PC-3 (cell line): ENCODE measurements around the gene CDK2AP2. TPM values are rescaled to one million over a fixed set of nuclear protein-coding genes. Genes with fewer than 3 reads are reported as not detected.

Source experiments
- ATAC-seq: fragments of 200-7000 bp; cut with Tn5 transposase; 2 replicates; pipeline ENCODE4 v1.9.1; 2020; ENCODE audit warnings: mild to moderate bottlenecking, moderate library complexity
- BruUV-seq: library from RNA; stranded (reverse); fragments of 400-500 nt; replicated peaks from 2 replicates; lab custom pipeline; 2021; lab: Mats Ljungman, UMichigan
- CTCF ChIA-PET: fragments of 300-600 bp; sonication (Branson Sonifier 250); formaldehyde crosslinking; loops from one replicate; lab custom pipeline; 2022; ENCODE audit warnings: antibody characterized with exemption; lab: Charles Lee
- POLR2A ChIA-PET: fragments of 300-600 bp; sonication (Branson Sonifier 250); formaldehyde crosslinking; loops from one replicate; lab custom pipeline; 2022; ENCODE audit warnings: antibody characterized with exemption; ENCODE audit not compliant: unreplicated experiment; lab: Charles Lee
- DNase-seq: peaks from one replicate; pipeline ENCODE4 v3.0.0-alpha.2; 2015
- H2AFZ ChIP-seq: fragments of 300-600 bp; sonication (generic); 2 replicates; pipeline ENCODE4 v1.6.0; 2016; ENCODE audit warnings: antibody characterized with exemption, low read length
- H3F3A ChIP-seq: fragments of 300-600 bp; sonication (generic); one replicate; pipeline ENCODE4 v1.6.0; 2017; ENCODE audit warnings: antibody characterized with exemption, low read length, control low read depth, mild to moderate bottlenecking; ENCODE audit not compliant: unreplicated experiment
- H3K27ac ChIP-seq: fragments of 300-600 bp; sonication (generic); 2 replicates; pipeline ENCODE4 v1.5.1; 2016; ENCODE audit warnings: mild to moderate bottlenecking, low read length
- H3K27me3 ChIP-seq: fragments of 300-600 bp; sonication (generic); 2 replicates; pipeline ENCODE4 v1.6.1; 2016; ENCODE audit warnings: low read length, mixed read lengths
- H3K36me3 ChIP-seq: fragments of 300-600 bp; sonication (generic); 2 replicates; pipeline ENCODE4 v1.6.1; 2016; ENCODE audit warnings: low read depth, mixed run types, low read length, mixed read lengths
- H3K4me1 ChIP-seq: fragments of 300-600 bp; sonication (generic); 2 replicates; pipeline ENCODE4 v1.5.1; 2016; ENCODE audit warnings: low read length; ENCODE audit not compliant: insufficient read depth
- H3K4me2 ChIP-seq: fragments of 300-600 bp; sonication (generic); 2 replicates; pipeline ENCODE4 v1.6.0; 2016; ENCODE audit warnings: low read length
- H3K4me3 ChIP-seq: fragments of 300-600 bp; sonication (generic); 2 replicates; pipeline ENCODE4 v1.5.1; 2016; ENCODE audit warnings: mild to moderate bottlenecking, low read length, mixed read lengths
- H3K79me2 ChIP-seq: fragments of 300-600 bp; sonication (generic); 2 replicates; pipeline ENCODE4 v1.6.1; 2017; ENCODE audit warnings: low read length, mixed read lengths
- H3K9ac ChIP-seq: fragments of 300-600 bp; sonication (generic); 2 replicates; pipeline ENCODE4 v1.6.0; 2016; ENCODE audit warnings: mild to moderate bottlenecking, low read length
- H3K9me2 ChIP-seq: fragments of 300-600 bp; sonication (generic); replicated peaks from 2 replicates; pipeline ENCODE4 v1.6.1; 2016; ENCODE audit warnings: mixed run types, low read length, mixed read lengths
- H3K9me3 ChIP-seq: fragments of 300-600 bp; sonication (generic); 2 replicates; pipeline ENCODE4 v1.6.1; 2016; ENCODE audit warnings: low read length, mixed read lengths
- H4K20me1 ChIP-seq: fragments of 300-600 bp; sonication (generic); 2 replicates; pipeline ENCODE4 v1.6.1; 2016; ENCODE audit warnings: low read length, mixed read lengths
- EZH2 ChIP-seq: fragments of 300-600 bp; sonication (generic); IDR thresholded peaks from one replicate; pipeline ENCODE4 v1.6.1; 2017; ENCODE audit warnings: antibody characterized with exemption, mild to moderate bottlenecking, low read length; ENCODE audit not compliant: unreplicated experiment
- EZH2phosphoT487 ChIP-seq: fragments of 300-600 bp; sonication (generic); IDR thresholded peaks from 2 replicates; pipeline ENCODE4 v1.6.1; 2018; ENCODE audit warnings: mild to moderate bottlenecking, antibody characterized with exemption, low read length, borderline replicate concordance
- intact Hi-C: fragments of 100-400 bp; cut with micrococcal nuclease; formaldehyde crosslinking; loops from 2 replicates; pipeline ENCODE4 v1.9.0; 2023
- total RNA-seq: library from RNA; depleted of rRNA; stranded (reverse); fragments of >200 nt; gene quantifications from 2 replicates; pipeline ENCODE4 v1.2.3, GENCODE V29; 2014
- TF ChIP-seq, protein P1 (sequence below): fragments of 300-600 bp; sonication (generic); conservative IDR thresholded peaks from 2 replicates; pipeline ENCODE4 v1.5.1; 2017; ENCODE audit warnings: antibody characterized with exemption, low read depth, mild to moderate bottlenecking, low read length

The CDK2AP2 gene
- total RNA-seq, 1 experiment from 2014 or later: 87.4 TPM

DNA sequence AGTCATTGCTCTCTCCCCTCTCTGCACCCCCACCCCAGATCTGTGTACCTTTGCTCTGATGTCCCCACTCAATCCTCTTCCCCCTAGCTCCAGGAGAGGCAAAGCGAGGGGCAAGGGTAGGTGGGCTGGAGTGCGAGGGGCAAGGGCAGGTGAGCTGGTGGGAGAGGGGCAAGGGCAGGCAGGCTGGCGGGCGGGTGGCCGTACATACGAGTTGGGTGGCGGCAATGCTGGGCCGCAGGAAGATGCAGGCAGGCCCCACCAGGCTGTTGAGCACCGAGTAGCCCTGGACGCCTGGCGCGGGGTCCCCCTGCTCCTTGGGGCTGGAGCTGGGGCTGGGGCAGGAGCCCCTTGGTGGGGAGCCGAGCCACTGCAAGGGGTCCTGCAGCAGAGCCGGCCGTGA lies 14.4 kb upstream of the CDK2AP2 start:
- H4K20me1 ChIP-seq: no peaks in the 10 kb centered on the region
- H3K36me3 ChIP-seq: no peaks in the 10 kb centered on the region
- no peak overlapping the region for H3K9ac ChIP-seq
- H3F3A ChIP-seq: no peaks in the 10 kb centered on the region
- POLR2A ChIA-PET: interaction anchor here (0.6 kb wide), 1 partner anchor 114 kb away, joined by 4 read pairs; no protein-coding TSS in a partner anchor
- no peaks in the 10 kb centered on the region for H3K27me3 ChIP-seq
- H3K4me3 ChIP-seq: no peak overlapping the region
- ATAC-seq: no peak
- no peaks in the 10 kb centered on the region for H3K79me2 ChIP-seq
- TF ChIP-seq, protein P1, sequence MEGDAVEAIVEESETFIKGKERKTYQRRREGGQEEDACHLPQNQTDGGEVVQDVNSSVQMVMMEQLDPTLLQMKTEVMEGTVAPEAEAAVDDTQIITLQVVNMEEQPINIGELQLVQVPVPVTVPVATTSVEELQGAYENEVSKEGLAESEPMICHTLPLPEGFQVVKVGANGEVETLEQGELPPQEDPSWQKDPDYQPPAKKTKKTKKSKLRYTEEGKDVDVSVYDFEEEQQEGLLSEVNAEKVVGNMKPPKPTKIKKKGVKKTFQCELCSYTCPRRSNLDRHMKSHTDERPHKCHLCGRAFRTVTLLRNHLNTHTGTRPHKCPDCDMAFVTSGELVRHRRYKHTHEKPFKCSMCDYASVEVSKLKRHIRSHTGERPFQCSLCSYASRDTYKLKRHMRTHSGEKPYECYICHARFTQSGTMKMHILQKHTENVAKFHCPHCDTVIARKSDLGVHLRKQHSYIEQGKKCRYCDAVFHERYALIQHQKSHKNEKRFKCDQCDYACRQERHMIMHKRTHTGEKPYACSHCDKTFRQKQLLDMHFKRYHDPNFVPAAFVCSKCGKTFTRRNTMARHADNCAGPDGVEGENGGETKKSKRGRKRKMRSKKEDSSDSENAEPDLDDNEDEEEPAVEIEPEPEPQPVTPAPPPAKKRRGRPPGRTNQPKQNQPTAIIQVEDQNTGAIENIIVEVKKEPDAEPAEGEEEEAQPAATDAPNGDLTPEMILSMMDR: no peak
- TF ChIP-seq EZH2phosphoT487 (no peak), EZH2 (no peak)
- H3K27ac ChIP-seq: no peak overlapping the region
- CTCF ChIA-PET: no interaction called here
- no peaks in the 10 kb centered on the region for H3K9me3 ChIP-seq
- no peak overlapping the region for H2AFZ ChIP-seq
- BruUV-seq: no TSS peak
- H3K9me2 ChIP-seq: no peaks in the 10 kb centered on the region
- no peaks in the 10 kb centered on the region for H3K4me1 ChIP-seq
- DNase-seq: no peak
- H3K4me2 ChIP-seq: no peak overlapping the region
- intact Hi-C loops: no loop called here

DNA sequence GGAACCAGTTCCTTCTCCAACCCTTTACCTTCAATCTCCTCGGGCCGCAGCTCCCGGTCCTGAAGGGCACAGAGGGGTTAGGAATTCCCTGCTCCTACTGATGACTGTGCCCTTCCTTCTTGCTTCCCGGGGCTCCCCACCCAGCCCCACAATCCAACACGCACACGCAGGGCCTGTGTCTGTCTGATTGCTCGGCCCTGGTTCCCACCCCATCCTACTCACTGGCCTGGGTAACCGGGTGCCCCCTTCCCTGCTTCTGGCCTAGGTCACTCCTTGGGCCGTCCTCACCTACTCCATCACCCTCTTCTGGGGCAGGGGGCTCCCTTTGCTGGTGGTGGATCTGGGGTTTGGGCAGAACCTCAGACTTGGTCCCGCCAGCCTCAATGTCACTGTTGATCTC lies 14.0 kb upstream of the CDK2AP2 start:
- Histone ChIP-seq H2AFZ (no peak overlapping the region), H3K4me3 (no peak overlapping the region), H3F3A (no peaks in the 10 kb centered on the region), H4K20me1 (no peaks in the 10 kb centered on the region), H3K36me3 (no peaks in the 10 kb centered on the region), H3K79me2 (no peaks in the 10 kb centered on the region), H3K9ac (no peak overlapping the region), H3K4me1 (no peaks in the 10 kb centered on the region), H3K9me3 (no peaks in the 10 kb centered on the region), H3K9me2 (no peaks in the 10 kb centered on the region), H3K27me3 (no peaks in the 10 kb centered on the region), H3K4me2 (no peak overlapping the region), H3K27ac (no peak overlapping the region)
- BruUV-seq: no TSS peak
- ChIA-PET POLR2A (interaction anchor here (0.6 kb wide), 1 partner anchor 114 kb away, joined by 4 read pairs; no protein-coding TSS in a partner anchor), CTCF (no interaction called here)
- intact Hi-C loops: no loop called here
- no peak for TF ChIP-seq EZH2
- TF ChIP-seq EZH2phosphoT487: no peak
- TF ChIP-seq, protein P1: no peak
- DNase-seq (no peak), ATAC-seq (no peak)

DNA sequence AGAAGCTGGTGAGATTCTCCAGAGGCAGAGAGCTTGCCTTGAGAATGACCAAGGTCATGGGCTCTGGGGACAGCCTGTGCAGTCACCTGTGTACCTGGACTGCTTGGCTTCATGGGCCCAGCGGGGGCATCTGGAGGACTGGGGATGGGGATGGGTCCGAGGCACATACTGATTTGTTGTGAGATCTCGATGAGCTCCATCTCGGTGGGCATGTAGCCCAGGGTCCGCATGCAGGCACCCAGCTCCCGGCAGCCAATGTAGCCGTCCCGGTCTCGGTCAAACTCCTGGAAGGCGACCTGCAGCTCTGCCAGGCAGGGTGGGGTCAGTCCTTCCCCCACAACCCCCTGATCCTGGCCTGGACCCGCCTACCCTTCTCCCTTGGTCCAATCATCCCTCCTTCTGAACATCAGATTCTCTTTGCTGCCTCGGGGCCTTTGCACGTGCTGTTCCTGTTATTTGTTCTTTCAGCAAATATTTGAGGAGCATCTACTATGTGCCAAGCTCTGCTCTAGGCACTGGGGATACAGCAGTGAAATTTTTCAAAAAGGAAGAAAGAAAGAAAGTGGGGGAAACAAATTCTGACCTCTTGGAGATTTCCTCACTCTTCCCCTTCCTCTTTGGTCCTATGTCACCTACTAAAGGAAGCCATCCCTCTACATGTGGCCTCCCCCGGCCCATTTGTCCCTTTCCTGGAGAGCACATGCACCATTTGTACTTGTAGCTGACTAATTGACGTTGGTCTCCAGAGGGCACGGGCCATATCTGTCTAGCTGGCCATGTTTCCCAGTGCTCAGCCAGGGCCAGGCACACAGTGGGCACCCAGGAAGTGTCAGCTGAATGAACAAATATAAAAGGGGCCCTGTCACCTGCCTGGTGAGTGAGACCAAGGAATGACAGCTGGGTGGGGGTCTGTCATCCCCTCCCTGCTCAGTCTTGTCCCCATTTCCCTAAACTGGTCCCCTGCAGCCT lies 13.2 kb upstream of the CDK2AP2 start:
- Histone ChIP-seq H2AFZ (no peak overlapping the region), H3K9me3 (no peaks in the 10 kb centered on the region), H3K36me3 (no peaks in the 10 kb centered on the region), H3K27ac (no peak overlapping the region), H3K9me2 (no peaks in the 10 kb centered on the region), H3K4me3 (no peak overlapping the region), H3K4me2 (no peak overlapping the region), H3K9ac (no peak overlapping the region), H4K20me1 (no peaks in the 10 kb centered on the region), H3K79me2 (no peaks in the 10 kb centered on the region), H3K27me3 (no peaks in the 10 kb centered on the region), H3K4me1 (no peaks in the 10 kb centered on the region), H3F3A (no peaks in the 10 kb centered on the region)
- CTCF ChIA-PET: no interaction called here
- TF ChIP-seq EZH2: no peak
- TF ChIP-seq, protein P1: no peak
- no peak for TF ChIP-seq EZH2phosphoT487
- ATAC-seq: no peak
- POLR2A ChIA-PET: no interaction called here
- BruUV-seq: no TSS peak
- intact Hi-C loops: no loop called here
- no peak for DNase-seq
